ENCODE data around the gene KCNMB2.
"Not testable (repeated sequence)": the region's sequence is repeated elsewhere in the genome, so short reads cannot be mapped to it uniquely, and the experiment has no call there.

KCNMB2 gene

DNA sequence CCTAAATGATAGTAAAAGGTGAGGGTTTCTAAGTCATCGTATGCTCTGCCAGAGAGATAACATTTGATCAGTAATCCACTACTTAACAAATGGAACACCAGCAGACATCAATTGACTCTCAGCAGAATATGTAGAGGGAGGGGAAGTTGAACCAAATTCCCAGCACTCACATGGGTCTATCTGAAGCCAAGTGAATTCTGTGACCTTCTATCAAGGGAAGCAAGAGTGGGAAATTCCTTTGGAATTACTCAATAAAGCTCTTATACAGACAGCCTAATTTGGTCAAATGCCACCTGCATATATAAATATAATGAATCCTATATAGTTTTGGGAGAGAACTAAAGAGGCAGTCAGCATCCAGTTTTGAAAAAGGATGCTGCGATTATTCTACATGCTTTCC, 15.8 kb upstream of the KCNMB2 start:
- no peak for DNase-seq

DNA sequence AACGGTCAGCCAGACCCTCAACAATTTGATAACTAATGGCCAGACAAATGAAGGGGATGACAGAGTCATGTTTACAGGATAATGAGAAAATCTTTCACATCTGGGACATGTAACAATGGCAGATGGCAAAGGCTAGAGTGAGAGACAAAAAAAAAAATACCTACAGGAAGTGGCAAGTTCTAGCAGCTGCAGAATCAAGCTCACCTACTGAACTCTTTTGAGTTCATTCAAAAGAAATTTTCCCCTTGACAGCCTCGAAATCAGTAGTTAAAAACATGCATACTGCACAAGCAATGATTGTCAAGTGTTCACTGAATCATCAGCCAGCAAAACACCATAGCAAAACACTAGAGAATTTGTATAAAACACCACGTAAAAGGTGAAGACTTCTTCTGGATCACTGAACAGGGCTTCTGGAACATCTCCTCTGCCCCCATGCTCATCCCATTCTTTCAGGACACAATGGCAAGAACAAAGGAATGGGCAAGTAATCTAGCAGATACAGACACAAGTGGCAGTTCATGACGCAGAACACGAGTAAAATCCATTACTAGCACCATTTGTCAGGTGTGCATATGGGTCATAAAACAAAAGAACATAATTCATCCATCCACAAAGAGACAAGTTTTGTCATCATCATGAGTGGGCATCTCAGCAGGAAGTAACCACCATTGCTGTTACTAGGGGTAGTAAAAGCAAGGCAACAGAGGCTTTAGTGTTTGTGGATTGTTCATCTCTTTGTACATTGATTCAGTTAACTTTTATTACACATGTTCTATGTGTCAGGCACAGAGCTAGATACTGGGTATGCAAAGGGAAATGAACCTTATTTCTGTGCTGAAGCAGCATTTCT, 13.8 kb upstream of the KCNMB2 start:
- no peak for DNase-seq

DNA sequence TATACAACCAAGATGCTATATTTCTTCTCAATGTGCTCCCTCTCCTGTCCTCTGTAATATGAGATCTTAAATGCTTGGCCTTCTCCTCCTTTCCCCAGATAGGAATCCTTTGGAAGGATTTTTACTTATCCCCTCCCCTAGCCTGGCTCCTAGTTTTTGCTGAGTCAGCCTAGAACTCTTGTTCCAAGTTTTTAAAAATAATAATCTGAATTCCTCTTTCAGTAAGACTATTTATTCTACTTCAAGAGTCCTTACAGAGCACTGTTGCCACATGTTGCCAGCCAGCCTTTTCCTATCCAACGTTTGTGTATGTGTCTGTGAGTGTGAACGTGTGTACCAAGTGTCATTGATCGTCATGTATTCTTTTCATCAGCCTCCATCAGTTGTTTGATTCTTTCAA, 11.0 kb upstream of the KCNMB2 start:
- DNase-seq, result no peak

DNA sequence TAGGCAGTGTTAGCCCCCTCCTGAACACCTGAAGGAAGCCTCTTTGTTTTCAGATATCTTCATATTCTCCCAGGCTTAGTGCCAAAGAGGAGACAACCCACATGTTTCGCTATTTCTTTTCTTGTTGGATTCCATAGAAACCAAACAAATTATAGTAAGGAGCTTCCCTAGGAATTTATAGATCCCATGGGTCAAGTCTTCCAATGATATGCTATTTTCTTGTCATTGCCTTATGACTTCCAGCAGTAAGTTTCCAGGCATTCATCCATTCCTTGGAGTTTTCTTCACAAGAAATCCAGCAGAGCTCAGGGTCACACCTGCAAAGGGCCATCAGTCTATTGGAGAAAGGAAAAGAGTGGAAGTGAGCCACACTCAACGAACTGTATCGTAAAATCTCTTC, 9.9 kb upstream of the KCNMB2 start:
- no peak for DNase-seq

DNA sequence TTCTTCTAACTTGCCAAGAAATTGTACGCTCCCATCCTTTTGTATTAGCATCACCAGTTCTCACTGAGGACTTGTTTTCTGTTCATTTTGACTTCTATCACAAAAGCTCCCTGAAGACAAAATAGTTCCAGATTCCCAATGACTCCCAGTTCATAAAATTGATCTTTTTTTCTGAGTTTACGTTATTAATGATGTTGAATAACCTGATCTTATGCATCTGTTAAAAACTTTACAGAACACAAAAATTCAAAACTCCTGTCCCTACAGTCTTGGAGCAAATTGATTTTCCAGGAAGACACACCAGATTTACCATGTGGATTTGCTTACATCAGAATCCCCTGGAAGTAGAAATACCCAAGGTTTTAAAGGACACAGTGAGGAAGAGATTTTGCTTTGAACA, 8.3 kb upstream of the KCNMB2 start:
- DNase-seq, result no peak

DNA sequence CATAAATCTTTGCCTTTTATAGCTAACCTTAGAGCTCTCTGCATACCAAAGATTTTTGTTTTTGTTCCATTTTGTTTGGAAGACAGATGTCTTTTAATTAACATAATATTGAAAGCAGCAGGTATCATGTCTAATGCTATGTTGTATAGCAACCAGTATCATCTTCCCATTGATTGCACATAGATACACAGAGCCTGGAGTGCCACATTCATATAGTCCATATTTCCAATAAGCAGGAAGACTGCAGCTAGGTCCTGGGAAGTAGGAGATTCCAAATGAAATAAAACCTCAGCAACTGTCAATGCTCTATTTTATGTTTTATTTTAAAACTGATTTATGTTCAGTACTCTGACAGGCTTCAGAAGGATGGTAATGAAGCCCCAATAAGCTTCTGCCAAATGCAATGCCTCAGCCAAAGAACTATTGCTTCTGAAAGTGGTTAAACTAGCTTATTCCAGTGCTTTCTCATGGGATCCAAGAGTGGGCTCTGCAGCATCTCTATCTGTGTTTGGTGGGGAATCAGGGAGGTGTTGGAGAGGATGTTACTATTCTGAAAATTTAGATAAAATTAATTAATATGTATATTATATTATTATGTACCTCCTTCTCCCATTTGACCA, 6.5 kb upstream of the KCNMB2 start:
- DNase-seq, result no peak

DNA sequence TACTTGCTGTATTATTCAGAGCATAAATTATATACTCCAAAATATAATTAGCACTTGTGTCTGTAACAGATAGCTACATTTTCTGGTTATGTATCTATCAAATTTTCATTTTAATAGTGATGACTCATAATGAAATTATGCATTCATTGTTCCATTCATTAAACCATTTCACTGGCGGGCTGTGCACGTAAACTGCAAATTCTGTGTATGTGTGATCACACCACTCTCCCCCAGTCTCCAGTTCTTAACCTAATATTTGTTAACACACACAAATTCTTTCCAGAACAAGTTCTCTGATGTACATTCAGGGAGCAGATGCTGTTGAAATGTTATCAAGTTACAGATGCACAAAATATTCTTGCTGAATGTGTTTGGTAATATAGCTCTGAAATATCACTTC, 3.8 kb upstream of the KCNMB2 start:
- DNase-seq, result no peak

DNA sequence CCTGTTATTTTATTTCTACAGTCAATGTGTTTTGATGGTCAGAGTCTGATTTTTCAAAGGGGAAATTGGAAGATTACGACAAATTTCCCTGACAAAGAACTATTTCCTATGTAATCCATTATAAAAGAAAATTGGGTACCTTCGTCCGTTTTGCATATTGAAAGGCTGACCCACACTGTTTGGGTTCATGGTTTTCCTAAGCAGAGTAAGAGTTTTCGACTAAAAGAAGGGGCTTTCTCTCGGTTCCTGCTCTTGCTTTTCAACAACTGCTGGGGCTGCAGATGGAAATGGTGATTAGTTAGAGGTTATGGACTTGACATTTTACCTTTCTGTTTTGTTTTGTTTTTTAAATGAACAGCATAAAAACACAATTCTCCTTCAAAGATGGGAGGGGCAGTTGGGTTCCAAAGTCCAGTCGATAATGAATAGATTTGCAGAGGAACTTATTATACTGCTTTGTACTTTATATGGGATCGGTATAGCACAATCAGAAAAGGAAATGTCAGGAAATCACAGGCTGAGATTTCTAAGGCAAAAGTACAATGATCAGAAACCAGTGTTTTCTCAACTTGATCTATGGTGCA, 978 bp downstream of the KCNMB2 start:
- no peak for DNase-seq

DNA sequence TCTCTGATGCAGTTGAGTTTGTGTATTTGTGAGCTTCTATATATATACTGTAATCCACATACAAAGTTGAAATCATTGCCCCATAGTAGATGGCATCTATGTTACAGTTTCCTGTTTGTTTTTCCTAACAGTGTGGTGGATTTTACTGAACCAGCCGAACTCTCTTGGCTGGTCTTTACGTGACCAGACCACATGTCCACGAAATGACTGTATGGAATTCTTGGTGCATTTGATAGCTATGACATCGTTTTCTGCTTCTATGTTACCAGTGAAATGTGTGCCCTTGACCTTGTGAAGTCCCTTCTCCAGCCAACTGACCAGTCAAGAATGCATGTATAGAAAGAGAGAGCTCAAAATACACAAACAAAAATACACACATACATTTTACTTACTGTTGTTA, 1.8 kb downstream of the KCNMB2 start:
- DNase-seq, result no peak

DNA sequence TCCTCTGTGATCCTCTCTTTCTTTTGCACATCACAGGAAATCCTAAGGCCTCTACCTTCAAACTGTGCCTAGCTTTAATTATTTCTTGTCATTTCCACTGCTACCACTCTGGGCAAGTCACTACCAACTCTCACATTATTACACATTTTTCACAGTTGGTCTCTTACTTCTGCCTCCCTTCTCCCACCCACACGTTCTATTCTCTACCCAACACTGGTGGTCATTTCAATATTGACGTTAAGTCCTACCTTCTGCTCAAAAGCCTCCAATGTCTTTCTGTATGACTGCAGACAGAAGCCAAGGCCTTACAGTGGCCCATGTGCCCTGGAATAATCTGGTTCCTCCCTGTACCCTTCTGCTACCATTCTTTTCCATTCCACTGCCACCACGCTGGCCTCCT, 3.9 kb downstream of the KCNMB2 start:
- DNase-seq, result no peak

DNA sequence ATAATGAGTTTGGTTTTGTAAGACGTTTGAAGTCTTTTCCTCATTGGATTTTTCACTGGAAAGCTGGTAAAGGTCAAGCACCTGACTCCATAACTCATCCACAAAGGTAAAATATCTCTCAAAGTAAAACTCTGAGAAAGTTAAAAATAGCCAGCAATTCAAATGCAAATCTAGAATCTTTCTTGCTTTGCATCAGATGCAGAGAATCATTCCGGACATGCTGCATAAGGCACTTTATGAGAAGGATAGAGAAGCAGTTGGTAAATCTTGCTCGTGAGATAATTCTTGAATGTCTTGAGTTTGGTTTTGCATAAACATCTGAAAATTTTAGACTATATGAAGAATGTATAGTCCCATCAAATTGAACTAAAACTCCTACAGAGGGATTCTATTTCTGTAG, 9.1 kb downstream of the KCNMB2 start:
- no peak for DNase-seq

DNA sequence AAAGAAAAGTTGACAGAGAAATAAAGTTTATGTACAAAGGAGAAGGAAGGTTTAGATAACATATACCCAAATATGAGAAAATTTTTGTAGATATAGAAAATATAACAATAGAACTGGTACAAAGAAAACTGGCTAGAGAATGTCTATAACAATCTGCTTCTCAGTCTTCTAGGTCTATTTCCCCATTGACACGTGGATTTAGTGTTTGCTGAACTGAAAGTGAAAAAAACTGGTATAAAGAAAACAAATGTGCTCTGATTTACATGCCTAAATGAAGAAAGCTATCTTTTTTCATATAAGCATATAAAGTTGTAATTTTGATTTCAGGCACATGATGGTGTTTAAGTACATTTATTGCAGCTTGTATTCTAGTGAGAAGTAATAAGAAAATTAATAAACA, 9.8 kb downstream of the KCNMB2 start:
- no peak for DNase-seq

DNA sequence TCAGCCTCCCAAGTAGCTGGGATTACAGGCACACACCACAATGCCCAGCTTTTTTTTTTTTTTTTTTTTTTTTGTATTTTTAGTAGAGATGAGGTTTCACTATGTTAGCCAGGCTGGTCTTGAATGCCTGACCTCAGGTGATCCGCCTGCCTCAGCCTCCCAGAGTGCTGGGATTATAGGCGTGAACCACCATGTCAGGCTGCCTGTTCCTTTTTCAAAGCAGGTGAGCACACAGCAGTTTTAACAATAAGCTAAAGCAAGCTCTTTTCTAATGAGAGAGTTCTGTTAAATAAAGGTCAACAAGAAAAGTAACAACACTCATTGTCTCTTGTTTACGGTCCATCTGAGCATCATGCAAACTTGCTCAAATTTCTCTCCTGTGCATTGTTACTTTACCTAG, 13.2 kb downstream of the KCNMB2 start:
- DNase-seq, result not testable (repeated sequence)

DNA sequence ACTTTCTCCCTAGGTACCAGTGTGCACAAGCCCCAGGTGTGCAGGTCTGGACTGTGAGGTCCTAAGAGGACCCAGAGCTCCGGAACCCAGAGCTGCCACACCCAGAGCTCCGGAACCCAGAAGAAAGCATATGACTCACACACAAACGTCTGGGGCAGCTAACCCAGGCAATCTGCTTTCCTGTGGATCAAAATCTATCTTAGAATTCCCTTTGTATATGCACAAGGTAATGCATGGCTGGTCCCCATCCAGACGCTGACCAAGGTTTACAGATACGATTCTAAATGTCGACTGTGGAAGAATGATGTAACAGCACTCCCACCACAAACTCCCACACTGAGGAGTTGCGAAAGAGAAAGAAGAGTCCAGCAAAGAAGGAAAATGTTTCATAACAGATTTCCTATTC, 15.7 kb downstream of the KCNMB2 start:
- DNase-seq, result no peak

DNA sequence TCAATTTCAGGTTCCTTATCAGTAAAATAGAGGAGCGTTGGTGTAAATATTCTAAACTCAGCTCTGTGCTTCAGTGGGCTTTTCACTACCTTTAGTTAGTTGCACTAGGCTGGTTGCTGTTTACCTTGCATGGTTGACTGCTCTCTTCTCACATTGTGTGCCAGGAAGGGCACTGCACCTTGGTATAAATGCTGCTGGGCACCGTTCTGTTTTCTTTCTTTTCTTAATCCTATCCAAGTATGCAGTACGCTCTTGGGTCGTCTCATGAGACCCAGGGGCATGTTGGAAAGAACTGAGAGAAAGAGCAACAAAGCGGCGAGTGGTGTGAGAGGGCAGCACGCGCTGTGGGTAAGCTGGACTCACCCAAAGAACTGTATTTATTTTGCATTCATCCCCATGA, 22.4 kb downstream of the KCNMB2 start:
- DNase-seq, result no peak

DNA sequence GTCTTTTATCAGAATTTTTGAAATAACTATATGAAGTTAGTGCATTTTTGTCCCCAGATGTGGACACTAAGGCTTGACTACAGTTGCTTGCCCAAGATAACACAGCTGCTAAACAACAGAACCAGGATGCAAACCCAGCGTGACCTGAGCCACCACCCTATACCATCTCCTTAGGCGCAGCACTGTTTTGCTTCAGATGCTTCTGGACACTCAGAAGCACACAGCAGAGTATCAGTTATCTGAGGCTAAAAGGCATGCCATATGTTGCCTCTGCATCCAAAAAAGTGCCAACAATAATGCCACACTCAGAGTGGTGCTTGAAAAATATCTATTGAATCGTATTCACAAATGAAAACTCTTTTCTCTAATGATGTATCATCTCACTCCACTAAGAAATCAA, 24.5 kb downstream of the KCNMB2 start:
- no peak for DNase-seq

DNA sequence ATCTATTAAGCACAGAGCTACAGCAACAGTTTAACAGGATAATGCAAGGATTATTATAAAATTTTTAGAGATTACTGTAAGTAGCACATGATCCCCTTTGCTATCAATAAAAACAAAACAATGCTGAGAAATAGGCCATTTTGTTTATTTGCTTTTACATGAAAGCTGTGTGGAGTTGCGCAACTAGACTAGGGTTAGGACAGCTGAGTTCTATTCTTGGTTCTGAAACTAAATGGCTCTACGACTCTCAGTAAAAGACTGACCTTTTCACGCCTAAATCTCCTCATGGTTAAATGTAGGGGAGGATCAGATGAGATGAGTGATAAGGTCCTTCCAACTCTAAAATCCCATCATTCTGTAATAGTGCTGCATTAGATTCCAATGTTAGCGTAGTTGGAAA, 25.0 kb downstream of the KCNMB2 start:
- no peak for DNase-seq

DNA sequence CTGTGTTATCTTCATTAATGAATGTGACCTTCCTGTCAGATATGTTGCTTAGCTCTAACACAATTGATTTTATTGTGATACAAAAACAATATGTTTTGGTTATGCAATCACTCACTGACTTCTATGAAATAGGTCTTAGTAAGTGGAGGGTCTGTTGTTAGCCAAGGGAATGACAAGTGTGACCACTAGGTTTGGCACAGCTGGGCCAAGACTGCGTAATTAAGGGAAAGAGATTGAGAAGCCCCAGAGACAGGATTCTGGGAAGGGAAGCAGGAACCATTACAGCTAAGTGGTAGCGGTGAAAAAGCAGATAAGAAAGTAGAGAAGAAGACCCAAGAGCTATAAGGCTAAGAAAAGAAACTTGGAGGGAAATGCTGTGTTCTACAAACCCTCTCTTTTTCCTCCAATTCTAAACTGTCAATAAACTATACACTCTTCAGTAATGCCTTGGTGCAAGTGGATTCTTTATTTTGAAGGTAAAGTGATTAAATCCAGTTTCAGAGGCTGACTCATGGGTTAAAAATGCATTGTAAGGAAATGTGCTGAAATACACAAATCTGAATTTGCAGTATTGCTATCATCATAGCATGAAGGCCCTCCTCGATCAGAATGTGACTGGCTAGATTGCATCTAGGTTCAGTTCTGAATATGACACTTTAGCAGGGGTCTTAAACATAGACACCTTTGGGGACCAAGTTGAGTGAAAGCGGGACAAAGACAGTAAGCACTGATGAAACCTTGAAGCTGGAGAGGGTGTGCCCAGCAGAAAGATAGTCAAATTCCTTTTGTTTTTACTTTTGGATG, 26.1 kb downstream of the KCNMB2 start:
- DNase-seq, result no peak

DNA sequence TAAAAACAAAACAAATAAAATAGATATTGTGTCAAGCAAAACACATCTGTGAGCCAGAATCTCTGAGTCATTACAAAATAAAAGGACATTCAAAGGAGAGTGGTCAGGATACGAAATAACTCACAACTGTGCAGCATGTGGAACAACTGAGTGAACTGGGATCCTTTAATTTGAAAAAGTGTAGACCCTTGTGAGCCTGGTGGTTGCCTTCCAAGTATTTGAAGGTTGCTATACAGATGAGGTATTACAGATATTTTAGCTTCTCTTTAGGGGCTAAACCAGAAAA, 26.7 kb downstream of the KCNMB2 start:
- DNase-seq, result no peak

DNA sequence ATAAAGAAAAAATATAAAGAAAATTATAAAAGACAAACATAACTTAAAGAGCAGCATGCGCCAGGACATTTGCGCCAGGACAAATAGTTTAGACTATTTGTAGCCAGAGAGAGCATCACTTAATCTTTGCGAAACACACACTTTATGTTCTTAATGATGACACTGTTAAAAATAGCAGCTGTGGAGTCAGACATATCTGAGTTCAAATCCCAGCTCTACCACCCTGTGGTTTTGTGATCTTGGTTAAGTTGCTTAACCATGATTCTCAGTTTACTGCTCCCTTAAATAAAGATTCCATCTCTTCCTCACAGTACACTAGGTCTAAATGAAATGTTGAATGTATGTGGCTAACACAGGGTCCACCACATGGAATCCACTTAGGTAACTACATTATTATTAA, 31.4 kb downstream of the KCNMB2 start:
- DNase-seq, result no peak

DNA sequence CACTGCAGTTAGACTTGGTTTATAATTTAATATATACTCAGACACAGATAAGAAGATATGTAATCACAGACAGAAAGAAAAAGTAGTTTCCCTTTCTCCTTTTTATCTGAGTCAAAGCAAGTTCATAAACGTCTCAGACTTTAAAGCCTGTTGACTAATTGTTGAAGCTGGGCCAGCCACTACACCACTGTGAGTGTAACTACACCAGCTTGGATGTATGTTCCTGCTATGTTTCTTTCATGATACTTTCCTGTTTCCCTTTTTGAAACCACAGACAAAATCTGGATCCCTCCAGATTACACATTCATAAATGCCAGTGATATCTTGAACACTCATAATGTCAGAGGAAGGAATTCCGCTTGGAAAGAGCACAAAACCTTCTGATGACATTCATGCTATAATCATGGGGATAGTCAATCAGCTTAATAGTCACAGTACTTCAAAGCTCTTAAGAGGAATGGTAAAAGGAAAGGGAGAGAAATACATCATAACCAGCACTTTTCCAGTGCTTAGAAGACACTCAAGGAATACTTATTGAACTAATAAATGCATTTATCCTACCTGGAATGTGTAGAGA, 32.0 kb downstream of the KCNMB2 start:
- DNase-seq, result no peak

DNA sequence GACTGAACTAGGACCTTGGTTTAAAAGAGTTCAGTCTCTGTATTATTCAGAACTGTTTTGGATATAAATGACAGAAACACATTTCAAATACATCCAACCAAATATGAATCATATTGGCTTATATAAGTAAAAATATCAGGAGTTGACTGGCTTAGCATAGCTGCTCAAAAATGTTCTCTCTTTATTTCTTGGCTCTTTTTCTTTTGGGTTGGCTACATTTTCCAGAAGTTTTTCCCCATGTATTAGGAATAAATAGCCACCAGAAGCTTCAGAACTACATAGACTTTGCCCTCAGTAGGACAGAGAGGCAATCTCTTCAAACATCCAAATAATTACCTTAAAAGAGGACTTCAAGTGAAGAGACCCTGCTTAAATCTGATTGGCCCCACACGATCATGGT, 32.7 kb downstream of the KCNMB2 start:
- DNase-seq, result no peak

DNA sequence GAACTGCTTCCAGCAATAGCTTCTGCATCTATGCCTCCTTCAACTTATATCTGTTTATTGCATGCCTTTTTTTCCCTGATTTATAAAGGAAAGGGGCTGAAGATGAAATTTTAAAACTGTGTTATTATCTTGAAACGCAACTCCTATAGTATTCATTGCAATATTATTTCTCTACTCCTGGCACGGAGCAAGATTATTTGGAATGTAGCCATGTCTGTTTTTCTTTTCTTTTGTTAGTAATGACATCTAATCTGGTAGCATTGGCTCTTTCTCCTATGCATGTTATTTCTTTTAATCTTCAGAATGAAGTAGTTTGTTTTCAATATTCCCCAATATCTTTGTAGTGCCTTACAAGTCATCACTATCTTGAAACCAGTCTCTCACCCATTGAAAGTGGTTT, 33.6 kb downstream of the KCNMB2 start:
- no peak for DNase-seq

All from SIG-M5 (cell line).